Measurements from ENCODE around the gene DAW1. TPM values are rescaled to one million over a fixed set of nuclear protein-coding genes. Genes with fewer than 3 reads are reported as not detected.

Gene DAW1
- total RNA-seq, 2 experiments from 2014 or later: not detected

DNA sequence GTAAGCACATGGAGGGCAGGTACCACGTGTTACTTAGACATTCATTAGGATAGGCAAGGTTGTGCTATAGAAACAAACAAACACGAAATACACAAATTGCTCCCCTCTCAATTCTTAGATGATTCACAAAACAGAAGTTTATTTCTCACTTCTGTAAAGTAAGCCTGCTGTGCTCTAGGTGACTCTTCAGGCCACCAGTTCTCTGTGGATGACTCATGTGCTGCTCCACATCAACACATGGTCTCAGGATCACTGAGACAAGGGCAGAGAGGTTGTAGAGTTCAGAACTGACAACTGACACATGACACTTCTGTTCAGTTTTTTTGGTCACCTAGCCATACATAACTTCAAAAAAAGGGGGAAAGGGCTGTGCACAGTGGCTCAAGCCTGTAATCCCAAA is 70.6 kb downstream of the DAW1 start:
- Mint-ChIP-seq H3K9me3 (no peaks in the 10 kb centered on the region), H3K4me1 (ENCODE audit: low read depth) (no peaks in the 10 kb centered on the region), H3K27me3 (peaks cover 22% of the 10 kb centered on the region), H3K4me3 (no peak overlapping the region), H3K36me3 (ENCODE audit: low read depth) (no peaks in the 10 kb centered on the region), H3K27ac (no peak overlapping the region)
- DNase-seq: no peak
- no peak overlapping the region for H3K27ac ChIP-seq (ENCODE audit: low read depth in 1 of 2, low read length in 2 of 2)
- H3K4me3 ChIP-seq (ENCODE audit: low read length): no peak overlapping the region
- POLR2A ChIA-PET: no interaction called here
- no peak for ATAC-seq (ENCODE audit: poor library complexity)
- CTCF ChIA-PET: no interaction called here
- no peaks in the 10 kb centered on the region for H3K4me1 ChIP-seq (ENCODE audit: insufficient read depth, low read length)
- intact Hi-C loops (cut with DNase I, micrococcal nuclease): no loop called here
- H3K36me3 ChIP-seq (ENCODE audit: insufficient read depth, low read length): no peaks in the 10 kb centered on the region
- H3K27me3 ChIP-seq (ENCODE audit: control insufficient read depth in 1 of 2, insufficient read depth in 2 of 2, low read length in 2 of 2): no peaks in the 10 kb centered on the region
- no peaks in the 10 kb centered on the region for H3K9me3 ChIP-seq (ENCODE audit: control insufficient read depth in 1 of 2, insufficient read depth in 1 of 2, low read length in 2 of 2)
- TF ChIP-seq, protein P1, sequence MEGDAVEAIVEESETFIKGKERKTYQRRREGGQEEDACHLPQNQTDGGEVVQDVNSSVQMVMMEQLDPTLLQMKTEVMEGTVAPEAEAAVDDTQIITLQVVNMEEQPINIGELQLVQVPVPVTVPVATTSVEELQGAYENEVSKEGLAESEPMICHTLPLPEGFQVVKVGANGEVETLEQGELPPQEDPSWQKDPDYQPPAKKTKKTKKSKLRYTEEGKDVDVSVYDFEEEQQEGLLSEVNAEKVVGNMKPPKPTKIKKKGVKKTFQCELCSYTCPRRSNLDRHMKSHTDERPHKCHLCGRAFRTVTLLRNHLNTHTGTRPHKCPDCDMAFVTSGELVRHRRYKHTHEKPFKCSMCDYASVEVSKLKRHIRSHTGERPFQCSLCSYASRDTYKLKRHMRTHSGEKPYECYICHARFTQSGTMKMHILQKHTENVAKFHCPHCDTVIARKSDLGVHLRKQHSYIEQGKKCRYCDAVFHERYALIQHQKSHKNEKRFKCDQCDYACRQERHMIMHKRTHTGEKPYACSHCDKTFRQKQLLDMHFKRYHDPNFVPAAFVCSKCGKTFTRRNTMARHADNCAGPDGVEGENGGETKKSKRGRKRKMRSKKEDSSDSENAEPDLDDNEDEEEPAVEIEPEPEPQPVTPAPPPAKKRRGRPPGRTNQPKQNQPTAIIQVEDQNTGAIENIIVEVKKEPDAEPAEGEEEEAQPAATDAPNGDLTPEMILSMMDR (IDR thresholded peaks at IDR 0.05): no peak

DNA sequence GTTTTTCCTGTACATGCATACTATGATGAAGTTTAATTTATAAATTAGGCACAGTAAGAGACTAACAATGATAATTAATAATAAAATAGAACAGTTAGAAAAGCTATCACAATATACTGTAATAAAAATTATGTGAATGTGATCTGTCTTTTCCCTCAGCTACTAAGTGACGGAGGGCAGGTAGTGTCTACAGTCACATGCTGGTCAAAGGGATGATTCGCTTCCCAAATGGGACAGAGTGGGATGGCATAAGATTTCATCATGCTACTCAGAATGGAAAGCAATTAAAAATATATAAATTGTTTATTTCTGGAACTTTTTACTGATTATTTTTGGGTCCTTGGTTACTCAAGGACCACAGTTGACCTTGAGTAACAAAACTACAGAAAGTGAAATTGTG is 71.5 kb downstream of the DAW1 start:
- H3K27me3 Mint-ChIP-seq: peaks cover 16% of the 10 kb centered on the region
- ATAC-seq (ENCODE audit: poor library complexity) (no peak), DNase-seq (no peak)
- Histone ChIP-seq H3K27me3 (ENCODE audit: control insufficient read depth in 1 of 2, insufficient read depth in 2 of 2, low read length in 2 of 2) (no peaks in the 10 kb centered on the region), H3K9me3 (ENCODE audit: control insufficient read depth in 1 of 2, insufficient read depth in 1 of 2, low read length in 2 of 2) (no peaks in the 10 kb centered on the region), H3K4me1 (ENCODE audit: insufficient read depth, low read length) (no peaks in the 10 kb centered on the region), H3K4me3 (ENCODE audit: low read length) (no peak overlapping the region), H3K36me3 (ENCODE audit: insufficient read depth, low read length) (no peaks in the 10 kb centered on the region), H3K27ac (ENCODE audit: low read depth in 1 of 2, low read length in 2 of 2) (no peak overlapping the region)
- no peaks in the 10 kb centered on the region for H3K9me3 Mint-ChIP-seq
- CTCF ChIA-PET: interaction anchor here (0.6 kb wide), 1 partner anchor 97 kb away, joined by 5 read pairs; no protein-coding TSS in a partner anchor
- no peaks in the 10 kb centered on the region for H3K4me1 Mint-ChIP-seq (ENCODE audit: low read depth)
- TF ChIP-seq, protein P1 (IDR thresholded peaks at IDR 0.05): no peak
- no peak overlapping the region for H3K27ac Mint-ChIP-seq
- POLR2A ChIA-PET: no interaction called here
- no peak overlapping the region for H3K4me3 Mint-ChIP-seq
- intact Hi-C loops (cut with DNase I, micrococcal nuclease): no loop called here
- no peaks in the 10 kb centered on the region for H3K36me3 Mint-ChIP-seq (ENCODE audit: low read depth)

DNA sequence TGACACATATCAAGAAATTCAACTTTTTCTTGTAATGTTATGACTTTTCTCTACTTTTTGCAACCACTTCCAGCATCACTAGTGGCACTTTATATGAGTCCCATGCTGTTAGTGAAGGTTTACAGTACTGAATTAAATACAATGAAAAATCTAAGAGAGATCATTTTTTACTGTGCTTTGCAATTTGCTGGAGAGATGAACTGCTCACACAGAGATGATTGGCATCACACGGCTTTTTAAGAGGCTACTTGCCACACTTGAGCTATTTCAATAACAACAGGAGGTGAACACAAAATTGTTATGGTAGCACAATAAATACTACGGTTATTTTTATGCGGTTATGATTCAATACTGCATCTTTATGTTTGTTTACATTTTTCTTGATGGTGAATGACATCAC is 88.9 kb downstream of the DAW1 start:
- H3K9me3 Mint-ChIP-seq: peaks cover 2% of the 10 kb centered on the region
- Histone ChIP-seq H3K4me1 (ENCODE audit: insufficient read depth, low read length) (no peaks in the 10 kb centered on the region), H3K36me3 (ENCODE audit: insufficient read depth, low read length) (no peaks in the 10 kb centered on the region), H3K4me3 (ENCODE audit: low read length) (no peak overlapping the region), H3K9me3 (ENCODE audit: control insufficient read depth in 1 of 2, insufficient read depth in 1 of 2, low read length in 2 of 2) (no peaks in the 10 kb centered on the region), H3K27me3 (ENCODE audit: control insufficient read depth in 1 of 2, insufficient read depth in 2 of 2, low read length in 2 of 2) (no peaks in the 10 kb centered on the region), H3K27ac (ENCODE audit: low read depth in 1 of 2, low read length in 2 of 2) (no peak overlapping the region)
- intact Hi-C loops (cut with DNase I, micrococcal nuclease): no loop called here
- no peaks in the 10 kb centered on the region for H3K36me3 Mint-ChIP-seq (ENCODE audit: low read depth)
- no peak for ATAC-seq (ENCODE audit: poor library complexity)
- no peak for DNase-seq
- H3K27ac Mint-ChIP-seq: no peak overlapping the region
- H3K4me1 Mint-ChIP-seq (ENCODE audit: low read depth): no peaks in the 10 kb centered on the region
- POLR2A ChIA-PET: no interaction called here
- TF ChIP-seq, protein P1 (IDR thresholded peaks at IDR 0.05): no peak
- no peaks in the 10 kb centered on the region for H3K27me3 Mint-ChIP-seq
- CTCF ChIA-PET: no interaction called here
- no peak overlapping the region for H3K4me3 Mint-ChIP-seq

Measured in CD4-positive, alpha-beta T cell (primary cell).